HCT116 (cell line): ENCODE measurements around the gene BAIAP2L1. TPM values are rescaled to one million over a fixed set of nuclear protein-coding genes. Genes with fewer than 3 reads are reported as not detected.

Experiments
- ATAC-seq: fragments of 200-7000 bp; cut with Tn5 transposase; 2 replicates; pipeline ENCODE4 v1.9.1; 2020; ENCODE audit warnings: mild to moderate bottlenecking, moderate library complexity
- BruUV-seq: library from RNA; stranded (reverse); fragments of 400-500 nt; replicated peaks from 2 replicates; lab custom pipeline; 2021; lab: Mats Ljungman, UMichigan
- CTCF ChIA-PET: fragments of 300-600 bp; sonication (Branson Sonifier 250); formaldehyde crosslinking; loops from one replicate; lab custom pipeline; 2021; ENCODE audit warnings: antibody characterized with exemption; lab: Charles Lee
- POLR2A ChIA-PET: fragments of 300-600, 350-600 bp; sonication (Branson Sonifier 250); formaldehyde crosslinking; loops from one replicate; lab custom pipeline; 2021; ENCODE audit warnings: antibody characterized with exemption; lab: Charles Lee
- RAD21 ChIA-PET, 2 experiments: fragments of 300-600 bp; sonication (Branson Sonifier 250); formaldehyde crosslinking; loops; one replicate each; lab custom pipeline; 2023; ENCODE audit warnings: low total read pairs in 2 of 2; ENCODE audit not compliant: uncharacterized antibody in 2 of 2, unreplicated experiment in 2 of 2, low non-redundant PET in 1 of 2; lab: Charles Lee
- DNase-seq: peaks from one replicate; pipeline ENCODE4 v3.0.0-alpha.2; 2010; ENCODE audit warnings: low read depth, low spot score
- H2AFZ ChIP-seq: fragments of 200-600 bp; shearing (Covaris generic), sonication (generic); 2 replicates; pipeline ENCODE4 v1.6.1; 2017; ENCODE audit warnings: low read depth, mixed run types, mixed read lengths, antibody characterized with exemption, low read length; ENCODE audit not compliant: poor library complexity, severe bottlenecking
- H3K27ac ChIP-seq: 2 replicates; pipeline ENCODE4 v1.5.1; 2012; ENCODE audit warnings: low read depth, low read length
- H3K27me3 ChIP-seq: fragments of 200-600 bp; sonication (generic); 2 replicates; pipeline ENCODE4 v1.6.1; 2016; ENCODE audit warnings: mixed run types, low read length, mixed read lengths; ENCODE audit not compliant: insufficient read depth
- H3K36me3 ChIP-seq, 2 experiments: fragments of 200-500 bp in 1 of 2; fragments of 200-600 bp in 1 of 2; sonication (Bioruptor generic) in 1 of 2; sonication (generic) in 1 of 2; 2 replicates each; pipeline versions ENCODE4 v1.5.1 to v1.6.1; 2014 to 2016; ENCODE audit warnings: low read length in 2 of 2, inconsistent platforms in 1 of 2, mixed read lengths in 1 of 2, mixed run types in 1 of 2; ENCODE audit not compliant: insufficient read depth in 2 of 2, control insufficient read depth in 1 of 2
- H3K4me1 ChIP-seq, 2 experiments: fragments of 200-600 bp in 1 of 2; sonication (generic) in 1 of 2; 2 replicates each; pipeline versions ENCODE4 v1.5.1 to v1.6.1; 2012 to 2017; ENCODE audit warnings: low read length in 2 of 2, inconsistent platforms in 1 of 2, mild to moderate bottlenecking in 1 of 2, mixed read lengths in 1 of 2, mixed run types in 1 of 2, moderate library complexity in 1 of 2; ENCODE audit not compliant: insufficient read depth in 2 of 2, control insufficient read depth in 1 of 2
- H3K4me2 ChIP-seq: fragments of 200-600 bp; sonication (generic); 2 replicates; pipeline ENCODE4 v1.6.1; 2017; ENCODE audit warnings: mixed run types, low read length, mixed read lengths
- H3K4me3 ChIP-seq, 2 experiments: fragments of 200-600 bp in 1 of 2; sonication (generic) in 1 of 2; replicated peaks in 1 of 2; 2 replicates each; pipeline ENCODE4 v1.5.1; 2011 to 2016; ENCODE audit warnings: low read length in 2 of 2, control low read depth in 1 of 2, low read depth in 1 of 2, mild to moderate bottlenecking in 1 of 2, mixed read lengths in 1 of 2, mixed run types in 1 of 2
- H3K79me2 ChIP-seq: fragments of 200-600 bp; sonication (generic); 2 replicates; pipeline ENCODE4 v1.6.1; 2017; ENCODE audit warnings: mild to moderate bottlenecking, mixed run types, low read length, moderate library complexity, mixed read lengths; ENCODE audit not compliant: insufficient read depth
- H3K9ac ChIP-seq: fragments of 200-600 bp; sonication (generic); 2 replicates; pipeline ENCODE4 v1.6.1; 2016; ENCODE audit warnings: low read length, mixed read lengths
- H3K9me2 ChIP-seq: fragments of 200-600 bp; sonication (generic), shearing (Covaris generic); 2 replicates; pipeline ENCODE4 v1.6.1; 2017; ENCODE audit warnings: mixed run types, mild to moderate bottlenecking, moderate library complexity; ENCODE audit not compliant: insufficient read depth
- H3K9me3 ChIP-seq, 2 experiments: fragments of 200-500 bp in 1 of 2; fragments of 200-600 bp in 1 of 2; sonication (Bioruptor generic) in 1 of 2; sonication (generic) in 1 of 2; 2 replicates each; pipeline ENCODE4 v1.6.1; 2014 to 2017; ENCODE audit warnings: low read length in 2 of 2, mixed read lengths in 2 of 2, inconsistent platforms in 1 of 2, low read depth in 1 of 2, mild to moderate bottlenecking in 1 of 2, mixed run types in 1 of 2, moderate library complexity in 1 of 2; ENCODE audit not compliant: control insufficient read depth in 1 of 2, insufficient read depth in 1 of 2
- H4K20me1 ChIP-seq: fragments of 200-600 bp; sonication (generic), shearing (Covaris generic); 2 replicates; pipeline ENCODE4 v1.6.1; 2017; ENCODE audit warnings: mixed run types, mild to moderate bottlenecking, moderate library complexity; ENCODE audit not compliant: insufficient read depth
- CEBPB ChIP-seq: IDR thresholded peaks from 2 replicates; pipeline ENCODE4 v1.6.1; 2012; ENCODE audit warnings: low read depth
- ELF1 ChIP-seq: IDR thresholded peaks from 2 replicates; pipeline ENCODE4 v1.6.1; 2012; ENCODE audit warnings: low read depth, borderline replicate concordance
- EZH2 ChIP-seq: fragments of 200-600 bp; sonication (generic); IDR thresholded peaks from 2 replicates; pipeline ENCODE4 v1.6.1; 2017; ENCODE audit warnings: antibody characterized with exemption, mixed run types
- FOSL1 ChIP-seq: IDR thresholded peaks from 2 replicates; pipeline ENCODE4 v1.6.1; 2012; ENCODE audit warnings: low read depth
- SRF ChIP-seq: IDR thresholded peaks from 2 replicates; pipeline ENCODE4 v1.6.1; 2012; ENCODE audit warnings: low read depth
- TCF7L2 ChIP-seq: IDR thresholded peaks from 2 replicates; pipeline ENCODE4 v1.7.0; 2011; ENCODE audit warnings: borderline replicate concordance, inconsistent platforms; ENCODE audit not compliant: insufficient read depth, insufficient read length; ENCODE audit errors: extremely low read depth
- YY1 ChIP-seq: IDR thresholded peaks from 2 replicates; pipeline ENCODE4 v1.6.1; 2011; ENCODE audit warnings: low read length, low read depth, moderate library complexity, mild to moderate bottlenecking; ENCODE audit not compliant: insufficient replicate concordance; ENCODE audit errors: extremely low read depth
- ZNF274 ChIP-seq: fragments of 200-500 bp; sonication (Bioruptor generic); IDR thresholded peaks from 2 replicates; pipeline ENCODE4 v1.6.1; 2014; ENCODE audit warnings: mild to moderate bottlenecking, low read depth, low read length, inconsistent platforms
- intact Hi-C: fragments of 100-400 bp; cut with micrococcal nuclease; formaldehyde crosslinking; loops from 2 replicates; pipeline ENCODE4 v1.10.0; 2022
- total RNA-seq: library from RNA; stranded (reverse); gene quantifications from one replicate; pipeline ENCODE4 v1.2.1, GENCODE V29; 2021; ENCODE audit not compliant: unreplicated experiment
- TF ChIP-seq, protein P1 (sequence below): IDR thresholded peaks from 2 replicates; pipeline ENCODE4 v1.6.1; 2012

The BAIAP2L1 gene
- total RNA-seq, 1 experiment from 2014 or later: 61.2 TPM

DNA sequence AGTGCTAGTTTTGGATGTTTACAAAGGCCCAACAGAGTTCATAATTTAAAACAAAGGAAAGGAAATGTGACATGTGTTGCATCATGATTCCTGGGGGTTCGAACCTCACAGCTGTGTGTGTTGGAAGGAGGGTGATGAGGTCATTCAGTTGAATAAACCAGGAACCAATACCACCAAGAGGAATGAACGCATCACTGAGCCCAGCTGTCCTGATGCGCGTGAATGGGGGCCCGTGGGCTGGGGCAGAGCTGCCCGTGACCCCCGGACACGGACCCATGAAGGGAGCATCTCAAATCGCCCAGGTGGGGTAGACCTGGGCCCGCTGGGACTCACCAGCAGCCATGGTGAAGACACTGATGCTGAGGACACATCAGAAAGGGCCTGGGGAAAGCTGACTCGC lies 86.4 kb downstream of the BAIAP2L1 start:
- ChIA-PET POLR2A (no interaction called here), RAD21 (no interaction called here)

DNA sequence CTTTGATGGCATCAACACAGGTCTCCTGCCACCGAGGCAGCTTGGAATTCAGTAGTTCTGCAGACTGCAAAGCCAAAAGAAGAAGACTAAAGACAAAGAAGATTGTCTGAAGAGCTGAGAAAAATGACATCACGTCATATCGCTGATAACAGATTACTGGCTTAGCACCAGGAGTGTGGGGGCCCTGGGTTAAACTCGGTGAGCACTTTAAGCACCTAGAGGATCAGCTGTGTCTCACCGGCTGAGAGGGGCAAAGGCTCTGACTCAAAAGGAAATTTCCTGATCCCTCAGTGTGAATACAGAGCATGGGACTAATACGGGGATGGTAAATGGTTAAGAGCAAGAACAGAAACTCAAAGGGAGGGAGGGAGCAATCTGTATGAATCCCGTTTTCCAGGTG lies 88.7 kb downstream of the BAIAP2L1 start:
- Histone ChIP-seq H3K27me3 (no peaks in the 10 kb centered on the region), H3K36me3 (peaks cover 18 to 28% of the 10 kb centered on the region in 2 experiments; a peak in 3 of 4 replicates), H3K79me2 (no peaks in the 10 kb centered on the region), H3K4me1 (no peaks in the 10 kb centered on the region), H3K27ac (no peak overlapping the region), H3K4me3 (no peak overlapping the region), H3K9ac (no peak overlapping the region), H2AFZ (no peak overlapping the region), H3K9me2 (no peaks in the 10 kb centered on the region), H3K4me2 (no peak overlapping the region), H4K20me1 (no peaks in the 10 kb centered on the region), H3K9me3 (no peaks in the 10 kb centered on the region)
- TF ChIP-seq TCF7L2: no peak
- no peak for TF ChIP-seq YY1
- TF ChIP-seq ZNF274: no peak
- TF ChIP-seq, protein P1, sequence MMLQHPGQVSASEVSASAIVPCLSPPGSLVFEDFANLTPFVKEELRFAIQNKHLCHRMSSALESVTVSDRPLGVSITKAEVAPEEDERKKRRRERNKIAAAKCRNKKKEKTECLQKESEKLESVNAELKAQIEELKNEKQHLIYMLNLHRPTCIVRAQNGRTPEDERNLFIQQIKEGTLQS: no peak
- intact Hi-C loops: no loop called here
- ChIA-PET CTCF (no interaction called here), RAD21 (no interaction called here), POLR2A (no interaction called here)
- BruUV-seq: no TSS peak
- ATAC-seq: no peak
- DNase-seq: no peak

More for the DNA sequence above, 86.4 kb downstream of the BAIAP2L1 start:
- Histone ChIP-seq H3K9ac (no peak overlapping the region), H3K9me2 (no peaks in the 10 kb centered on the region), H4K20me1 (no peaks in the 10 kb centered on the region), H3K27ac (no peak overlapping the region), H3K4me2 (no peak overlapping the region), H2AFZ (no peak overlapping the region)
- no peak for ATAC-seq
- no peak for DNase-seq
- TF ChIP-seq CEBPB (no peak), SRF (no peak), EZH2 (no peak), FOSL1 (no peak), ELF1 (no peak)
- TF ChIP-seq, all 23 proteins: peak for 0
- TSS peak; percentile 10 for BruUV-seq
- Histone ChIP-seq H3K4me1 (no peaks in the 10 kb centered on the region), H3K79me2 (no peaks in the 10 kb centered on the region), H3K27me3 (no peaks in the 10 kb centered on the region), H3K4me3 (no peak overlapping the region), H3K9me3 (no peaks in the 10 kb centered on the region), H3K36me3 (peaks cover 8 to 22% of the 10 kb centered on the region in 2 experiments; a peak in 3 of 4 replicates)
- intact Hi-C loops: no loop called here
- CTCF ChIA-PET: no interaction called here
